ENCODE data around the gene OR56A4.

DNA sequence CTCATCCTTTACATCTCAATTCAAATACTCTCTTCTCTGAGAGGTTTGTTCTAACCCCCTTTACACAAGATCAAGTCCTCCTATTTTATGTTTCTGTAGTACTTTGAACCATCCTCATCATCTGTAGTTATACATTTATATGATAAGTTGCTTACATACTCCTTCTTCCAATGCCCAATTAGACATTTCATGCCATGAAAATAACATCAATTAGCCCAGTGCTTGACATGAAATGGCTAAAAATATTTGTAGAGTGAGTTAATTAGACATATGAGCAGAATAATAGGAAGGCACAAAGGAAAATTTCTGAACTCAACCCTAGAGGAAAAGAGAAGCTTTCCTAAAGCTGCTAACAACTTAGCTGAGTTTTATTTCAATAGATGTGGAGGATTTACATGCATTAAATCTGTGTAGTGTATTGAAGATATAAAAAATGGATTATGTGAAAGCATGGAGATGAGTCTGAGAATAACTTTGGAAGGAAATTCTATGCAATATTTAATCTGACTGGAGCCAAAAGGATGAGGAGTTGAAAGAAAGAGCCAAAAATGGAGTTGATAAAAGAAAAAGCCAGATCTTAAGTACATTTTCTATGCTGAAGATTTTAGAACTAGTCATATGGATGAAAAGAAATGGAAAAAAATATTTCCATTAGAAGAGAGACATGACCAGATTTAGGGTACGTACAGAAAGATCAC lies 24.1 kb upstream of the OR56A4 start, which contains the start of gene OR56A1:
- TF ChIP-seq POLR2A (IDR thresholded peaks at IDR 0.05; ENCODE audit: low read length) (no peak), GATA1 (IDR thresholded peaks at IDR 0.05; ENCODE audit: low read depth, low read length) (no peak)
